Measurements from ENCODE around the gene PSMC2.

DNA sequence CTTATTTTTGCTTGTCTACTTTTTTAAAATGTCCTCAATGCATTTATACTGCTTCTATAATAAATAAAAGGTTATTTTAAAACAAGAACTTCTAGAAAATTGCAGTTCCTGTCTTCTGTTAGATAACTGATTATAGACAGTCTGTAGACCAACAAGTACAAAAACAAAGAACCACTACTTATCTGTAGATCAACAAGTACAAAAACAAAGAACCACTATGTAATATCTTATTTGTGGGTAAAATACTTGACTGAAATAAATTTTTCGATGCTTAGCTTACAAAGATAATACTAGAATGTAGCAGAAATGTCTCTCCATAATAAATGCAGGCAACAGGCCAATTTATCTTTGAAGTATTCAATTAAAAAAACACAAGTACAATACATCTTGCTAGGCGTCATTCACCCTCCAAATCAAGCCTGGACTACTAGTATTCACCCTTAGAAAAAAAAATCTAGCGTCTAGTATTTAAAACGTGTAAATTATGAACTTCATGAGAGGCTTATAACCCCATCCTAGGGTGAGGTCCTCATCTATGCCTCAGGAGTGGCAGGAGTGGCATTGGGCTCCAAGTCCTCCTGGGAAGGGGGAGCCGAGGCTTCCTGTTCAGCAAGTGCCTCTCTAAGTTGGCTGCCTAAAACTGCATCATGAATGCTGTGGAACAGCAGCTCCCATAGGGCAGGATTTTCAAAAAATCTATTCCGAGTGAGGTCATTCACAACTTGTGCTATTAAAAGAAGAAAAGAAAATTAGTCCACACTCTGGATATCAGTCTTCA lies 26.6 kb downstream of the PSMC2 start:
- TF ChIP-seq, protein P1, sequence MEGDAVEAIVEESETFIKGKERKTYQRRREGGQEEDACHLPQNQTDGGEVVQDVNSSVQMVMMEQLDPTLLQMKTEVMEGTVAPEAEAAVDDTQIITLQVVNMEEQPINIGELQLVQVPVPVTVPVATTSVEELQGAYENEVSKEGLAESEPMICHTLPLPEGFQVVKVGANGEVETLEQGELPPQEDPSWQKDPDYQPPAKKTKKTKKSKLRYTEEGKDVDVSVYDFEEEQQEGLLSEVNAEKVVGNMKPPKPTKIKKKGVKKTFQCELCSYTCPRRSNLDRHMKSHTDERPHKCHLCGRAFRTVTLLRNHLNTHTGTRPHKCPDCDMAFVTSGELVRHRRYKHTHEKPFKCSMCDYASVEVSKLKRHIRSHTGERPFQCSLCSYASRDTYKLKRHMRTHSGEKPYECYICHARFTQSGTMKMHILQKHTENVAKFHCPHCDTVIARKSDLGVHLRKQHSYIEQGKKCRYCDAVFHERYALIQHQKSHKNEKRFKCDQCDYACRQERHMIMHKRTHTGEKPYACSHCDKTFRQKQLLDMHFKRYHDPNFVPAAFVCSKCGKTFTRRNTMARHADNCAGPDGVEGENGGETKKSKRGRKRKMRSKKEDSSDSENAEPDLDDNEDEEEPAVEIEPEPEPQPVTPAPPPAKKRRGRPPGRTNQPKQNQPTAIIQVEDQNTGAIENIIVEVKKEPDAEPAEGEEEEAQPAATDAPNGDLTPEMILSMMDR (conservative IDR thresholded peaks at IDR 0.05; ENCODE audit: low read depth, low read length) = no peak
- TF ChIP-seq EZH2 (IDR thresholded peaks at IDR 0.05; ENCODE audit: low read length, unreplicated experiment) (no peak), EZH2phosphoT487 (IDR thresholded peaks at IDR 0.05; ENCODE audit: borderline replicate concordance, low read length) (no peak)
